ENCODE results near the gene SNCB.

Gene SNCB

DNA sequence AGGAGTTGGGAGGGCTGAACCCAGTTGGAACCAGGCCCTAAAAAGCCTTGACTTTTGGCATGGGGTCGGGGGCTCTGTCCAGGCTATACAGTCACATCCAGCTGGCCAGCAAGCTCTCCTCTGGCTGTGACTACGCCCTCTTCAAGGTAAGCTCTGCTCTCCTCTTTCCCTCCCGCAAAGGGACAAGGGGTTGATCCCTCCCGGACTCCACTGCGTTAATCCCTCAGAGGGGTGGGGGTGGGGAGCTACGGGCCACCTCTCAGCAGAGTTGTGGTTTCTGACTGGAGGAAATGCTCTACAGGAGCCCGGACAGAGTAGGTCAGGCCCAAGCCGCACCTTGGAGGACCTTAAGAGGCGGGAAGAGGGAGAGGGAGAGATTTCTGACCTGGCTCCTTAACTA lies 14.0 kb upstream of the SNCB start:
- Histone ChIP-seq H3K4me3 (ENCODE audit: low read length, poor library complexity, severe bottlenecking) (no peak overlapping the region), H3K4me2 (ENCODE audit: low read depth, low read length, poor library complexity, severe bottlenecking) (no peak overlapping the region), H2AFZ (ENCODE audit: low read length) (no peak overlapping the region), H3K27me3 (ENCODE audit: insufficient read depth, low read length, poor library complexity, severe bottlenecking) (no peaks in the 10 kb centered on the region), H3F3A (ENCODE audit: low read depth) (no peaks in the 10 kb centered on the region), H3K36me3 (ENCODE audit: insufficient read depth, low read length) (no peaks in the 10 kb centered on the region), H3K4me1 (ENCODE audit: insufficient read depth, low read length, poor library complexity, severe bottlenecking) (peaks cover 12% of the 10 kb centered on the region), H4K20me1 (ENCODE audit: insufficient read depth, low read length, poor library complexity, severe bottlenecking) (no peaks in the 10 kb centered on the region), H3K79me2 (ENCODE audit: insufficient read depth, low read length) (peaks cover 7% of the 10 kb centered on the region; the same call in 1 of the 2 replicates), H3K9me2 (replicated peaks; ENCODE audit: low read depth, low read length) (no peaks in the 10 kb centered on the region), H3K9me3 (ENCODE audit: insufficient read depth, low read depth, low read length) (no peaks in the 10 kb centered on the region), H3K9ac (ENCODE audit: low read depth, low read length, poor library complexity, severe bottlenecking) (no peak overlapping the region)
- no peak for TF ChIP-seq EZH2phosphoT487 (IDR thresholded peaks at IDR 0.05; ENCODE audit: borderline replicate concordance)
- TF ChIP-seq, protein P1, sequence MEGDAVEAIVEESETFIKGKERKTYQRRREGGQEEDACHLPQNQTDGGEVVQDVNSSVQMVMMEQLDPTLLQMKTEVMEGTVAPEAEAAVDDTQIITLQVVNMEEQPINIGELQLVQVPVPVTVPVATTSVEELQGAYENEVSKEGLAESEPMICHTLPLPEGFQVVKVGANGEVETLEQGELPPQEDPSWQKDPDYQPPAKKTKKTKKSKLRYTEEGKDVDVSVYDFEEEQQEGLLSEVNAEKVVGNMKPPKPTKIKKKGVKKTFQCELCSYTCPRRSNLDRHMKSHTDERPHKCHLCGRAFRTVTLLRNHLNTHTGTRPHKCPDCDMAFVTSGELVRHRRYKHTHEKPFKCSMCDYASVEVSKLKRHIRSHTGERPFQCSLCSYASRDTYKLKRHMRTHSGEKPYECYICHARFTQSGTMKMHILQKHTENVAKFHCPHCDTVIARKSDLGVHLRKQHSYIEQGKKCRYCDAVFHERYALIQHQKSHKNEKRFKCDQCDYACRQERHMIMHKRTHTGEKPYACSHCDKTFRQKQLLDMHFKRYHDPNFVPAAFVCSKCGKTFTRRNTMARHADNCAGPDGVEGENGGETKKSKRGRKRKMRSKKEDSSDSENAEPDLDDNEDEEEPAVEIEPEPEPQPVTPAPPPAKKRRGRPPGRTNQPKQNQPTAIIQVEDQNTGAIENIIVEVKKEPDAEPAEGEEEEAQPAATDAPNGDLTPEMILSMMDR (conservative IDR thresholded peaks at IDR 0.05; ENCODE audit: low read length) = no peak

DNA sequence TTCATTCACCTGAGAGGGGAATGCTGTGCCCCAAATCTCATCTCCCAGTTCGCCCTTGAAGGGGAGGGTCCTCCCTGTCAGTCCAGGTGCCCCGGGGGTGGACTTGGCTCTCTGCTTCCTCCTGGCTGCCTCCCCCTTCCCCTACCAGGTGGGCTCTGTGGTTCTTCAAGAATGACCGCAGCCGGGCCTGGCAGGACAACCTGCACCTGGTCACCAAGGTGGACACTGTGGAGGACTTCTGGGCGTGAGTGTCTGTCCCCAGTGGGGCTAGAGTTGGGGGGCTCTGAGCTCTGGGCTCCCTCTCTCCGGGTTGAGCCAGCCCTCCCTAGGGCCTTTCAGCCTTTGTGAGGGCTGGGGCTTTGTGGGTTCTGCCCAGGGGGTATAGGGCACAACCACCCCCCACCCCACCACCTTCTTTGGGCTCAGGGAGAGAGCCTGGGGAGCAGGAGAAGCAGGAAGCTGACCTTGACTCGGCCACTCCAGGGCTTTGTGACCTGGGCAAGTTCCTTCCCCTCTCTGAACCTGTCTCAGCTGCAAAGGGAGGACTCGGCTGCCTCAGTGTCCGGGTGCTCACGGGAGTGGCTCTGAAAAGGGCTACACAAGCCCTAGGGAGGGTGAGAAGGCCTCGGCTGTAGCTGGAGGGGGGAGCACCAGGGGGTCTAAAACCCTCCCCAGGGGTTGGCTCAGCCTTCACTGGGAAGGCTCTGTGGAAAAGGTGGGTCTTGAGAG lies 13.3 kb upstream of the SNCB start:
- no peak overlapping the region for H2AFZ ChIP-seq (ENCODE audit: low read length)
- H3K4me1 ChIP-seq (ENCODE audit: insufficient read depth, low read length, poor library complexity, severe bottlenecking) = peaks cover 7% of the 10 kb centered on the region
- H4K20me1 ChIP-seq (ENCODE audit: insufficient read depth, low read length, poor library complexity, severe bottlenecking) = no peaks in the 10 kb centered on the region
- H3K4me3 ChIP-seq (ENCODE audit: low read length, poor library complexity, severe bottlenecking) = no peak overlapping the region
- H3K9ac ChIP-seq (ENCODE audit: low read depth, low read length, poor library complexity, severe bottlenecking) = no peak overlapping the region
- no peaks in the 10 kb centered on the region for H3K9me3 ChIP-seq (ENCODE audit: insufficient read depth, low read depth, low read length)
- H3F3A ChIP-seq (ENCODE audit: low read depth) = no peaks in the 10 kb centered on the region
- TF ChIP-seq, protein P1 (conservative IDR thresholded peaks at IDR 0.05; ENCODE audit: low read length) = no peak
- TF ChIP-seq EZH2phosphoT487 (IDR thresholded peaks at IDR 0.05; ENCODE audit: borderline replicate concordance) = no peak
- no peaks in the 10 kb centered on the region for H3K9me2 ChIP-seq (replicated peaks; ENCODE audit: low read depth, low read length)
- no peaks in the 10 kb centered on the region for H3K27me3 ChIP-seq (ENCODE audit: insufficient read depth, low read length, poor library complexity, severe bottlenecking)
- H3K36me3 ChIP-seq (ENCODE audit: insufficient read depth, low read length) = no peaks in the 10 kb centered on the region
- no peak overlapping the region for H3K4me2 ChIP-seq (ENCODE audit: low read depth, low read length, poor library complexity, severe bottlenecking)
- peaks cover 7% of the 10 kb centered on the region; the same call in 1 of the 2 replicates for H3K79me2 ChIP-seq (ENCODE audit: insufficient read depth, low read length)

DNA sequence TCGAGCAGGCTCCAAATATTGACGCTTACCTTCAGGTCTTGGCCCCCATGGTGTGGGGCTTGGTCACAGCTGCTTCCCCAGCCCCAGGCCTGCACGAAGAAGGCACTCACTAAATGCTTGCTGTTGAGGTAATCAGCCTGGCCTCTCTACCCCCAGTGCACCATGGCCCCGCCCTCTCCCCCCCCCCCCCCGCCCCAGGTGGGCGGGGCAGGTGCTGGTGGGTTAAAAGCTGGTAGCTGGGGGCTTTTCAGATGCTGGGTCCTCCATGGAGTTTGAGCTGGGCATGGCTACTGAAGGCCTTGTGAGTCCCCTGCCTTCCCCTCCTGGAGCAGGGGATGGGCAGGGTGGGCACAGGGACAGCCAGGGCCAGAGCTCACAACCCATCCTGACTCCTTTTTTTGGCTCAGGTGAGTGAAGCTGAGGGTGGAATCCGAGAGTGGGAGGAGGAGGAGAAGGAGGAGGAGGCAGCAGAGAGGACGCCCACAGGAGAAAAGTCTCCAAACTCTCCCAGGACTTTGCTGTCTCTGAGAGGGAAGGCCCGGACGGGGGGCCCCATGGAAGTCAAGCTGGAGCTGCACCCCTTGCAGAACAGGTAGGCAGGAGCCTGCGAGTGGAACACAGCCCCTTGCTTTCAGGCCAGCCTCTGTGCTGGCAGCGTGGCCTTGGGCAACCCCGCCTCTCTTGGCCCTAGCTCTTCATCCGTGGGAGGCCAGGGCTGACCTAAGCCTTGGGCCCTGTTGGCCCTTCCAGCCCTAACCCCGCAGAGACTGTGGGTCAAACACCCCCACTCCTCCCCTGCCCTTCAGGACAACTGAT lies 12.5 kb upstream of the SNCB start:
- Histone ChIP-seq H3K4me1 (ENCODE audit: insufficient read depth, low read length, poor library complexity, severe bottlenecking) (no peaks in the 10 kb centered on the region), H3K9me3 (ENCODE audit: insufficient read depth, low read depth, low read length) (no peaks in the 10 kb centered on the region), H3K79me2 (ENCODE audit: insufficient read depth, low read length) (peaks cover 2% of the 10 kb centered on the region; the same call in 1 of the 2 replicates), H4K20me1 (ENCODE audit: insufficient read depth, low read length, poor library complexity, severe bottlenecking) (no peaks in the 10 kb centered on the region), H3K36me3 (ENCODE audit: insufficient read depth, low read length) (no peaks in the 10 kb centered on the region), H3K4me3 (ENCODE audit: low read length, poor library complexity, severe bottlenecking) (no peak overlapping the region), H2AFZ (ENCODE audit: low read length) (no peak overlapping the region), H3K9me2 (replicated peaks; ENCODE audit: low read depth, low read length) (no peaks in the 10 kb centered on the region), H3K9ac (ENCODE audit: low read depth, low read length, poor library complexity, severe bottlenecking) (no peak overlapping the region), H3K27me3 (ENCODE audit: insufficient read depth, low read length, poor library complexity, severe bottlenecking) (no peaks in the 10 kb centered on the region), H3F3A (ENCODE audit: low read depth) (no peaks in the 10 kb centered on the region), H3K4me2 (ENCODE audit: low read depth, low read length, poor library complexity, severe bottlenecking) (no peak overlapping the region)
- TF ChIP-seq, protein P1 (conservative IDR thresholded peaks at IDR 0.05; ENCODE audit: low read length) = no peak
- TF ChIP-seq EZH2phosphoT487 (IDR thresholded peaks at IDR 0.05; ENCODE audit: borderline replicate concordance) = no peak

Data from Loucy (cell line).